NCI-H524 (cell line): Measurements from ENCODE around the gene BCL11B.

Experiments
- DNase-seq, 2 experiments: peaks; one replicate each; lab custom pipeline; 2025; lab: John Stamatoyannopoulos, UW

Gene BCL11B

DNA sequence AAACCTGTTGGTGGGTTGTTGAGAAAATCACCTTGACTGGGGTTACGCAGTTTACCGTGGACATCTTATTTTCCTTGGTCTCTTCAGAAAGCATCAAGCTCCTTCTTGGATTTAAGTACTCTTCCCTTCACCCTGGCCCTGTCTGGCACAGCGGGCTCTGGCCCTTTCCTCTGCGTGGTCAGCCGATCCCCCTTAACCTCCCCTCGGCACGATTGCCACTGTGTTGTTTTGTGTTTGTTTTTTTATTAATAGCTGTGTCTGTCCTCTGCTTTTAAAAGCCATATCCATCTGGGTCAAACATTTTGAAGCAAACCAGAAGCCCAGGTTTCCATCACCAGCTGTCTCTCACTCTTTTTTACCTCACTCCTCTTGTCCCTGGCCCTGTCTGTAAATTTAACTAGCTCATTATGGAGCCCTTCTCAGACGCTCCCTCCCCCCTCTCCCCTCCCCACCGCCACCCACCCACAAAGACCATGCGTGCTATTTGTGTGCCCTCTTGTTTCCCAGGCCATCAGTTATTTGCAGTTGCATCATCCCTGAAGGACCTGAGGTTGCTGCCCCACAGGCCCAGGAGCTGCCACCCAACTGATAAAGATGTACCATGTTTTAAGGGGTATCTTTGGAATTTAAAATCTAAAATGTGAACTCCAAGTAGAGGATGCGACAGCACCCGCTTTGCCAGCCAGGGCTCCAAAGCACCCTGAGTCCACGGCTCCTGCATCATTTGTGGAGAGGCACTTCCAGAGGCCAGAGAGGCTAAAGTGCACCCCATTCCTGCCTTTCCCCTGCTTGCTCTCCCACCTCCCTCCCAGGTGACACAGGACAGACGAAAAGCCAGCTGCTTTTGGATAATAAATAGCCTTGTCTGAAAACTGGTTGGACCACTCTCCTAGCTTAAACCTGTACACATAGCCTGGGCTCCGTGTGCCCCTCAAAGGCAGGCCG, 3.9 kb downstream of the BCL11B start:
- peak in 1 of 2 experiments; percentile 65 for DNase-seq

DNA sequence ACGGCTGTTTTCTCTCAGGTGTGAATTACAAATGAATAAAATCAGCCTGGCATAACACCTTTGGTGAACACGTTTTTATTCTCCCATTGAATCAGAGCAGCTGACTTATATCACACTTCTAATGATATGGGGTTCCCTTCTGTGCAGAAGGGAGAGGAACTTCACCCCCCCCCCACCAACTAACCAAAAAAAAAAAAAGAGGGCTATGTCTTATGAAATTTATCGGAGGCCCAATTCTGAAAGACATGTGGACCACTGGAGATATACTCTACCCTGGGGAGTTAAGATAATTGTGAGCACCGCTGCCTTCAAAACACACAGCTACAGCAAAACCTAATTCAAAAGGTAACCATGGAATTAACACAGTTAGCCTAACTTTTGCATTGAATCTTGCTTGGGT, 4.6 kb downstream of the BCL11B start:
- DNase-seq: no peak

DNA sequence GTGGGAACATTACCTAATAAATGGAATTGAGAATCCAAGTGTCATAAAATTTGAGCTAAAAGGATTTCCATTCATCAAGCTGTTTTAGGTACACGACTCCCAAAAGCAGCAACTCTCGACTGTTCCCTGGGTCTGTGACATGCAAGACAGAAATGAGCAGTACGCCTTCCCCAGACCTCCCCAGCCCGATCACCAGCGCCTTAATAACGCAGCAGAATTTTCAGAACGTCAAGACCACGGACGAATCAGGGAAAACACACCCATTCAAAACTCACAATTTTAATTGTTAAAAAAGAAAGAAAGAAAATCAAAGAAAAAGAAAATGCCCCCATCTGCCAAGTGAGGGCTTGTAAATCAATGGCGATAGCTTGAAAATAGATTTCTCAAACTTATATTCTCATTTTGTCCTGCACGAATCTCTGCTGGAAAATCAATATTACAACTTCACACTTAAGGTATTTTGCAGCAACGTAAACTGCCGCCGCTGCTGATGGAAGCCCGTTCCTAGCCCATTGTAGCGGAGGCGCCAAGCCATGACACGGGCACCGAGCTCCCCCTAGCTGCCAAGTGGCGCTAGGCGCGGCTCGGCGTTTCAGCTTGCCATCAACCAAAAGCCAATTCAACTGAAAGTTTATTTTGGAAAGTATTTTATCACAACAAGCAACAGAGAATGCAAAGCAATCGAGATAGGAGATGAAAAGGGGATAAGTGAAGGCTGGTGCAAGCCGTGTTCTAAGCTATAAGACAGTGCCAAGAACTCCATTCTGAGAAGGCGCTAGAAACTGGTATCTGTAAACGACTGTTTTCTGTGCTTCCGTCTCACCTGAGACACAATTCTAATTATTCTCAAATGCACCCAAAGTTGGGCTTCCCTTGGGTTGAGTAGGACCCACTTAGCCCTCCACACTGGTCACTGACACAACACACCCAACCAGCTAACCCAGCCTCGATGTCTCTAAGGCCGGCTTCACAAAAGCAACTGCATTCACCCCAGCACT, 5.5 kb downstream of the BCL11B start:
- peak; percentile 59 to 80 for DNase-seq

DNA sequence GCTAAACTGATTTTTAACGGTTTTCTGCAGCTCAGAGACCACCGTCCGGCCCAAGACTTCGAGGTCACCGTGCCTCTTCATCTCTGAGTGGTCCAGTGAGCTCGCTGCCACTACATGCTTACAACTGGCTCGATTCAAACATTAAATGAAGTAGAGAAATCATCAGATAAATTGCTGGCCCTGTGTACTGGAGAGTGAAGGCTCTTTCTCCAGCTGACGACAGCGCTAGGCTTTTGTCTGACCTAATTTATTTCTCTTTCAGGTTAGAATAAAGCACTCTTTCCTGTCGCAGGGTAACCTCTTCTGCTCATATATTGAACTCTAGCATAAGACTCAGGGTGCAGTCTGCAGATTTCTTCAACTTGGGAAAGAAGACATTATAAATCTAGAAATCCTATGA, 6.4 kb downstream of the BCL11B start:
- DNase-seq: no peak

DNA sequence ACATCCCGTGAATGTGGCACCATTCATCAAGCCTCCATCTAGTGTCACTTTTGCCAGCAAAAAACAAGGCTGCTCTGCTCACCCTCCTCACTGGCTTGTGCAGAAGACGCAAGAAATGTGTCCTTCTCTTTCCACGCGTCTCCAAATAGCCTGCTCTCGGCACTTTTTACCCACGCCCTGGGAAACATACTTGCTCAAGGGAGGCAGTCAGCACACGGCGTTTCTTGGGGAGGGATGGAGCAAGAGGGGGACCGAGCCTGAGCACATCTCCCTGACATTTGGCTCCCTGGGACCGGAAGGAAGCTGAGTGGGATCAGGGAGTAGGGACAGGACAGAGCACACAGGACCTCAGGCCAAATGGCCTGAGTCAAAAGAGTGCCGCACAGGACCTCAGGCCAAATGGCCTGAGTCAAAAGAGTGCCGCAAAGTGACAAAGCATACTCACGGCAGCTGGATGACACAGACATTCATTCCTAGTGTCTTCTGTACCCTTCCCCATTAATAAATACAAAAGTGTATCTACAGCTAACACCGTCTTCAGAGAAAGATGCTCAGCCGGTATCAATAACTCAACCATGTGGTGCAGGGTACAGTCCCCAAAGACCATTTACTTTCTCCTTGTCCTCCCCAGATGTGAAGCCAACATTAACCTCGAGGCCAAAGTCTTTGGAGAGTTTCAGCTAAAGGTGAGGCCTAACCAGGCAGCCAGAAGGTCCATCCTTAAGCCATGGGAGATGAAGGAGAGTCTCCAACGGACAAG, 7.1 kb downstream of the BCL11B start:
- DNase-seq: no peak

DNA sequence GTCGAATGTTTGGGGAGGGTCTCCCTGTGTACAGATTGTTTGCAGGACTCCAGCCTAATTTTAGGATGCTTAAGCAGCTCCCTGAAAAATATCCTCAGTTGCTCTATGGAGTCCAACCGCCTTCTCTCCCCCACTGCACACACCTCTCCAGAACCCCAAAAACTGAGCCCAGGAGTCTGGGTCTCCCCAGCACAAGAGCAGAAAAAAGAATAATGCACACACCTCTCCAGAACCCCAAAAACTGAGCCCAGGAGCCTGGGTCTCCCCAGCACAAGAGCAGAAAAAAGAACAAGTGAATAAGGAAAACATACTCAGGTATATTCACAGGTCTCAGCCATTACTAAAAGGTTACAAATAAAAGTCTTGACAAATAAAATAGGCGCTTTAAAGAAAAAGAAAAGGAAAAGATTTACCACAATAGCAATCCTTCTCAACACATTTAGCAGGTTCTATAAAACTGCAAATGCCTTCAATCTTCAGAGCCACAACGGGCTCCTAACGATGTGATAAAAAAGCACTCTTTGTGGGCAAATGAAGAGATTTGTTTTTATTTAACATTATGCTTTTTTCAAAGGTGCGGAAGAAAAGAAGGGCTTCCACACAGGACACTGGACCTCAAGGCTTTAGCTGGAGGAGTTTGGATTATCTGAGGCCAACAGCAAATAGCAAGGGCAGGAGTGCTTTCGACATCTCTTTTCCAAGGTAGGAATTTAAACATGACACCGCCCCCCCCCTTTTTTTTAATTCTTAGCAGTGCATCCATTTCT, 8.2 kb downstream of the BCL11B start:
- no peak for DNase-seq

DNA sequence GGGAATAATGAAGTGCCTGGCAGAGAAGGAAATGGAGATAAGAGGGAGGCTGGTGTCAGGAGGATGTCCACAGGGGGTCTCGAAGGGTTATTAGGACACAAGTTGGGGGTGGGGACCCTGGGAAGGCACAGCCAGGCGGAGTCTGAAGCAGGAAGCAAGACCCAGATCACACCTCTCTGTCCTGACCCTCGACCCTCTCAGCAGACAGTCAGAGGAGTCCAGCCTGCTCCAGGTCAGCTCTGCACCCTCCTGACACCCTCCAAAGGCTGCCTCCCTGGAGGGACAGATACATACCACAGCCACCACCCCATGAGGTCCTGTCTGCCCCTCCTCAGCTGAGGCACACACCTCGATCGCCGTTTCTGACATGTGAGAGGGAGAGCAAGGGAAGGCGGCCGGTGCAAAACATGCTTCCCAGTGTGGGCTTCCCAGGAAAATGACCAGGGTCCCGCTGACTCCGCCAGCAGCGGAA, 9.0 kb downstream of the BCL11B start:
- DNase-seq: no peak

DNA sequence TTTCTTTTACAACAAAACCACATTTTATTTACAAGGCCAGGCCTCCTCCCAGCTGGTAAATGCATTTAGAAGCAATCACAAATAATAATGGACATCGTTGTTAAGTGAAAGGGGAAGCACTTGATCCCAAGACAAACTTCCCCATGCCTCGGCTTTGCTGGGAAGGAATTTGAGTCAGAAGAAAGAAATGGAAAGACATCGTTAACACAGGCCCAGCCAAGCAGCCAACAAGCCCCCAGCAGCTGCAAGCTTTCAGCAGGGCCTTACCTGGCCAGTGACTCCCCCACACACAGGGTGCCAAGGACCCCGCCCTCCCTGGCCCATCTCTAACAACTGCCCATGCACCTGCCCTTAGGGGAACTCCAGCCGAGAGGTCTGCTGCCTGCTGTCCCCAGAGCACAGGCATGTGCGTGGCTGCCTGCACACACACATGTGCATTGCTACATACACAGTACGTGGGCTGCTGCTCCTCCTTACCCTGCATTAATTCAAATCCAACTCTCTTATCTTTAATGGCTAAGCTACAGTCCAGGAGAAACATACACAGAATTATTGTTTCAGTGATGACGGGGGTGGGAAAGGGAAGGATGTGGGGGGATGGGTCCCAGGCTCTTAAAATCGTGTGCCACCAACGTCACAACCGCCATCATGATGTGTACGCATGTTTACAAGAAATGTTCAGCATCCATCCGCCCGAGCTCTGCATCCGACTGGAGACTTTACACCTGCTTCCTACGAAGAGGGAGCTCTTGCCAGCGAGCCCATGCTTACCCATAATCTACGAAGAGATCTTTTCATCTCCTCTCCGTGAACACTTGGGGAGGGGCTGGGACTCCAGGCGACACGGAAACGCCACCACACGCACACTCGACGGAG, 9.8 kb downstream of the BCL11B start:
- no peak for DNase-seq

DNA sequence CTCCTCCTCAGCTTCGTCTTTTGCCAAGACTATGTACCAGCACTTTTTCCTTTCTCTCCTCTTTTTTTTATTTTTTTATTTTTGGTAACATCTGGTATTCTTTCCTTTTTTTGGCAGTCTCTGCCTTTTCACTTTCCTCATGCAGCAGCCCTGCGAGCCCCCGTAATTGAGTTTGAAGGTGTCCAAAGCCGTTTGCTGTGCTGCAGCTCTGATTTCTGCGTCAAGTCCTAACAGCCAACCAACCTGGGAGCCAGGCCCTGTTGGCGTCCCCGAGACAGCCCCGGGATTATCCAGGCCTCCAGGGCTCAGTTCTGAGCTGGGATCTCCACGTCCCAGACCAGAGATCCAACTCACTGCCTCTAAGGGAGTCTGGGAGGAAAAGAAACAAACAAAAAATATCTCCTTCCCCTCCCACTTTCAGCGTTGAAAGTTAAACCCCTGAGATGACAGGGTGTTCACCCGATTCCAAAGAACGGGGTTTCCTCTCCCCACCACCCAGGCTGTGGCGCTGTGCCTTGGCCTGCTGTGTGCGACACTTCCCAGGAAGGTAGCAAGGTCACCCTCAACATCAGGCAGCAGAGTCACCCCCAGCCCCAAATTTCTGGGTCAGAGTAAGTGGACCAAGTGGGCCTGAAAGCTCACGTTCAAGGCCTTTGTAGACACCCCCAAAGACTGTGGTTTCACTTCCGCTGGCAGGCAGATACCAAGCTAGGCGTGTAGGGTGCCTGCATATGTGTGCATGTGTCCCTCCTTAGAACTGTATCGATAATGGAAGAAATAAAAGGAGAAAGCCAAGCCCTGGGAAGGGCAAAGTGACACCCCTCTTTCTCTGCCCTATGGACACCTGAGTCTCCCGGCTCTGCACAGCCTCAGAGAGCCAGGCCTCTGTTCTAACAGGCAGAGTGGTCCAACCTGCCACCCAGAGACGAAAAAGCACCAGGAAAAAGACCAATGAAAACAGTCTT, 11.1 kb downstream of the BCL11B start:
- DNase-seq: no peak

DNA sequence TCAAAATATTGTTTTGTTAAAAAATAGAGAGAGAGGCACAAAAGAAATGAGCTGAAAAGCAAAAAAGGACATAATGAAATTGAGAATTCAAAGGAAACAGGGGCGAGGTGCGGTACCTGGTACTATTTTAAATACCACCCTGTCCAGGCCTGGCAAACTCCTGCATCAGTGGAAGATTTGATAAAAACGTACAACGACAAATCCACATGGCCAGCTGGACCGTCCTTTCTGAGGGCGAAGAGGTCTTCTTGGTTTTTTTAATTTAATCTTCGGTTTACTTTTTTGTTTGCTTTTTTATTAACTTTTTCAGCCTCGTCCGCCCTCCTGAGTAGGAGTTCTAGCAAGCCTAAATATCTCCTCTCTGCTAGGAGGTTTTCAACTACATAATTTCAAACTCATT, 11.9 kb downstream of the BCL11B start:
- DNase-seq: no peak

DNA sequence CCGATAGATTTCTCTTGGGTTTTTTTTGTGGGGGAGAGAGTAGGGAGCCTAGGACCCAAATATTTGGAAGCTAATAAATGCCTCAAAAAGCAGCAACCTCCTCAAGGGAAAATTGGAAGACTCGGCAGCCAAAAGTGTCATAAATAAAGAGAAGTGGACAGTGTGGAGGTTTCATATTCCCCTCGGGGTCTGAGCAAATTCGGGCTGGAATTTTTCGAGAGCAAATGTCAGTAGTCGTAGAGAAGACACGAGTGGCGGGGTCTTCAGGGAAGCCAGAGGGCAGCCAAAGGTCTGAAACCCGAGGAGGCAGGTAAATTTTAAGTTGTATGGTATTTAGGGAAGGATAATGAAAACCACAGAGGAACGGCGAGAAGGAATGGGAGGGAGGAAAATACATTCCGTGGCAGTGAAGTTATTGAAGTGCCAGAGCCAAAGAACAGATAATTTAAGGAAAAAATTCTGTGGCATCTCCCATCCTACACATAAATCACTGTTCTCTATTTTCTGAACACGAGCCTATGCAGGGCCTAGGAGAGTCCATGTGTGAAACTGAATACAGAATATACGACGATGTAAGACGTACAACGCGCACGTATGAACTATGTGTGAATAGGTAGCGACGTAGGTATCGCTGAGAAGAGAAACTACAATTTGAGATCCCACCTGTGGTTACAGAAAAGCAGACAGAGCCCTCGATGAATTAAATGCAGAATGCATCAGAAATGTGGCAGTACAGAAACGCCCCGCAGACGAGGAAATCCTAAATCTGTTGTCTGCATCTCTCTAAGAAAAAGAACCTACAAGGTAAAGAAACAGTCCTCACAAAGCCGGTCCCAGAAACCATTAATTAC, 12.9 kb downstream of the BCL11B start:
- no peak for DNase-seq

DNA sequence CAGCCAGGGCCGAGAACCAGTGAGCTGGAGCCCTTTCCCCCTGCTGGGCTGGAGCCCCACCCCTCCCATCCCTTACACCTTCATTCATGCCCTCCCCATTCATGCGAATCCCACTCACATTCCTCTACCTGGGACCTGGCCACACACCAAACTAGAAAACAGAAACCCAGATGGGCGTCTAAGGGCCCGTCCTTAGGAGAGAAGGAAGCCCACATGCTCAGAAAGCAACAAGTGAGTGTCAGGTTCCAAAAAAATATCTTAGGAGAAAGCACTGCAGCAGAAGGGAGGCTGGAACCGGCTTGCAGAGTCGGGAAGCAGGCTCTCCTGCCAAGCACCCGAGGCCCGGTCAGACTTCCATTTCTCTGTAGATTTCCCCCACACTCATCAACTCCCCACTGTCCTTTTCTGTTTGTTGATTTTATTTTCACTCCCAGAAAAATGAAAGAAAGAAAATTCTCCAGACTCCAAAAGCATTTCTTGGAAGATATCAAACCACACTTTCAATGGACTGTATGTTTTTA, 13.6 kb downstream of the BCL11B start:
- no peak for DNase-seq

DNA sequence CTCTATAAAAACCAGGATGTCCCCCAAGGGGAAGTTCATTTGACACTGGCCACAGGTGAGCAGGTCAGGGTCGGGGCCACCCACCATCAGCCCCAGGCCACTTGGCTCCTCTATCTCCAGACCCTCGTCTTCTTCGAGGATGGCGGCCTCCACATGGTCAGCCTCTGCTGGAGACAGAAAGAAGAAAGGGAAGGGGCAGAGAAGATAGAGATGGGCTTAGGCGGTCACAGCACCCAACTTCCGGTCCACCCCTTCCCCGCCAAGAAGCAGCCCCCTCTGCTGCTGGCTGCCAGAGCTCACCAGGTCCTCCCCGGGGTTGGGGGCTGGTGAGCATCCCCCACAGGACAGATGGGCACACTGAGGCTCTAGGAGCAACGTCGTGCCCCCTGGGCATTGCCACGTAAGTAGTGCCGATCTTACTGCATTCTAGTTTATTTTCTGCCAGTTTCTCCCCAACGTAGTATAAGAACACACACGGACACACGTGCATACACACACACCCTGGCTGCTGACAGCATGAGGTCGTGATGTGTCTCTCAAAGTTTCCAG, 14.2 kb downstream of the BCL11B start:
- no peak for DNase-seq

DNA sequence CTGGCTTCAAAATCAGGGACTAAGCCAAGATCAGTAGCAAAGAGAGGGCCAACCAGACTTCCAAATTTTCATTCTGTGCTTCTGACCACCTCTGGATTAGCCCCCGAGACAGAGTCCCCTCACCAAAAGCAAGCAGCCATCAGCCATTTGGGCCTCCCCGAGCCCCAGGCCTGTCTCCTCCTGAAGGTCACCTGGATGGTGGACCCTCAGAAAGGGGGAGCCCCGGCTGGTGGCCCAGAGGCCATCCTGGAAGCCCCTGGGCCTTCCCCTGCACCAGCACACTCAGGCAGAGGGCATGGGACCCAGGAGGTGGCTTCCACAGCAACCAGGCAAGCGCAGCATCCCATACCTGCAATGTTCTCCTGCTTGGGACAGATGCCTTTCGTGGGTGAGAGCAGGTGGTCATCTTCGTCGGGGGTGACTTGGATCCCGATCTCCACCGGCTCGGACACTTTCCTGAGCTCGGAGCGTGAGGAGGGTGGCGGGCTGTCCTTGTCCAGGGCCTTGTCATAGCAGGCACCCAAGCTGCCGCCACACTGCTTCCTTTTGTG, 14.8 kb downstream of the BCL11B start:
- no peak for DNase-seq

DNA sequence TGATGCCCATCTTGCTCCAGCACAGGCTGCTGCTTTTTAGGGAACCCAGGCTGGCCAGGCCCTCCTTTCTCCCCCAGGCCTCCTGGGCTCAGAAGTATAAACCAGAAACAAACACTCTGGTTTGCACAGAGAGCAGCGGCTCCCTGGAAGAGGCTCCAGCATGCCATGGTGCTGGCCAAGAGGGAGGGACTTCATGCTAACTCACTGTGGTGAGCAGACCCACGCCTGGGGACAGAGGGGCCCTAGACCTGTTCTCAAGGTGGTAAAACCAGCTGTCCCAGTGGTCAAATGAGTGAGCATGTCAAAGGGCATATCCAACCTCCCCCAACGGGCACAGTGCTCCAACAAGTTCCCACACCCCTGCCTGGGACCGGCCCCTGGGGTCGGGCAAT, 15.5 kb downstream of the BCL11B start:
- DNase-seq: no peak

DNA sequence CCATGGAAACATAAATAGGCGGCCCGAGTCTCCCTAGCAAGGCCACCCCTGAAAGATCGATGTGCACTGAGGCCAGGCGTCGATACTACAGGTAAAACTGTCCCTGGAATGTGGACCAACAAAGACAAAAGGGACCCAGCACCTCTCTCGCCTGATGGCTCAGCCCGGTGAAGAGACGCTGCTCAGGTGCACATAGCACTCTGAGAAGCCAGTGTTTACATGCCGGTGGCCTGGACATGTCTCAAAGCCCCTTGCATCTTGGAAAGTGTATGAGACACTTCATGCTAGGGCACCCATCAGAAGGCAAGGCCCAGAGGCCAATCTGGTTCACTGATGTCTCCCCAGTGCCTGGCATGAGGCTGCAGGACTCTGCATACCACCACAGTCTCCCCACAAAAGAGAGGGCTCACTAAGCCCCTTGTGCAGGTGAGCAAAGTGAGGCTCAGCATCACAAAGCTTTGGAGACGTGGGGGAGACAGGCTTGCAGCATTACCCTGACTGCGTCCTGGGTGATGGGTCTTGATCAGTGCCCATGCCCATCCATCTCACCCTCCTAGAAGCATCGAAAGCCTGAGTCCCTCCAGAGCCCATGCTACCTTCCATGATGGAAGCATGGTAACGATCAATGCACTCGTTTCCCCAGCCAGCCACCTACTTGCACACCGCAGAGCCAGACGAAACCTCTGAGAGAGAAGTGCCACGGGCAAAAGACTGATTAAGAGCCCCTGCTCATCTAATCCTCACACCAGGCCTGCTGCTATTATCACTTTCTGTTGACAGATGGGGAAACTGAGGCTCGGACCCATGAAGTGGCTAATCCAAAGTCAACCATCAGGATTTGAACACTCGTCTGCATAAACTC, 16.1 kb downstream of the BCL11B start:
- no peak for DNase-seq
